ENCODE measurements around the gene GLT6D1.

DNA sequence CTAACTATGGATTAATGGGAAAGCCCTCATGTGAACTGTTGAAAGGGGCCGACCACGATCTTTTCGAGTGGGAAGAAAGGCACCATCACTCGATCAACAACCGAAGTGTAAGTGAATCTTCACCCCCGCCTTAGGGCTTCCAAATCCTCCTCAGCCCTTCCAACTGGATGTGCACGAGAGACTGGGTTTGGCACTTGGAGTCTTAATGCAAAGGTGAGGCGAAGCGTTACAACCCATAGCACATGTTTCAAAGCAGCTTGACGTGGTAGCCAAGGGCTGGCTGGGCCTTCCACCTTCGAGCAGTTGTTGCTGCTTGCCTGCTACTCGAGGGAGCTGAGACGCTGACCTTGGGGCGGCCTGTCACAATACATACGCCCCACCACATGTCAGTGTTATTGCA is 18.1 kb upstream of the GLT6D1 start:
- TF ChIP-seq POLR2A (IDR thresholded peaks at IDR 0.05): no peak
- TF ChIP-seq, protein P1, sequence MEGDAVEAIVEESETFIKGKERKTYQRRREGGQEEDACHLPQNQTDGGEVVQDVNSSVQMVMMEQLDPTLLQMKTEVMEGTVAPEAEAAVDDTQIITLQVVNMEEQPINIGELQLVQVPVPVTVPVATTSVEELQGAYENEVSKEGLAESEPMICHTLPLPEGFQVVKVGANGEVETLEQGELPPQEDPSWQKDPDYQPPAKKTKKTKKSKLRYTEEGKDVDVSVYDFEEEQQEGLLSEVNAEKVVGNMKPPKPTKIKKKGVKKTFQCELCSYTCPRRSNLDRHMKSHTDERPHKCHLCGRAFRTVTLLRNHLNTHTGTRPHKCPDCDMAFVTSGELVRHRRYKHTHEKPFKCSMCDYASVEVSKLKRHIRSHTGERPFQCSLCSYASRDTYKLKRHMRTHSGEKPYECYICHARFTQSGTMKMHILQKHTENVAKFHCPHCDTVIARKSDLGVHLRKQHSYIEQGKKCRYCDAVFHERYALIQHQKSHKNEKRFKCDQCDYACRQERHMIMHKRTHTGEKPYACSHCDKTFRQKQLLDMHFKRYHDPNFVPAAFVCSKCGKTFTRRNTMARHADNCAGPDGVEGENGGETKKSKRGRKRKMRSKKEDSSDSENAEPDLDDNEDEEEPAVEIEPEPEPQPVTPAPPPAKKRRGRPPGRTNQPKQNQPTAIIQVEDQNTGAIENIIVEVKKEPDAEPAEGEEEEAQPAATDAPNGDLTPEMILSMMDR (IDR thresholded peaks at IDR 0.05): no peak
